GM12801 (cell line): ENCODE data around the gene DMBX1.

Source experiments
- CTCF ChIP-seq: IDR thresholded peaks from one replicate; pipeline ENCODE4 v1.5.1; 2011; ENCODE audit warnings: control low read depth; ENCODE audit not compliant: insufficient read length; ENCODE audit errors: extremely low read depth

The DMBX1 gene

GRCh38 chr1:46529031-46529630, 39.5 kb downstream of the DMBX1 start:
- no peak for TF ChIP-seq CTCF

GRCh38 chr1:46530311-46530710, 40.7 kb downstream of the DMBX1 start:
- TF ChIP-seq CTCF, result no peak

- TF ChIP-seq CTCF, result no peak
Observed at GRCh38 chr1:46530791-46531409, 41.3 kb downstream of the DMBX1 start.

GRCh38 chr1:46532095-46532494, 42.5 kb downstream of the DMBX1 start:
- TF ChIP-seq CTCF, result no peak

- TF ChIP-seq CTCF, result no peak
Observed at GRCh38 chr1:46532498-46533178, 43.0 kb downstream of the DMBX1 start.

GRCh38 chr1:46533179-46533864, 43.7 kb downstream of the DMBX1 start:
- TF ChIP-seq CTCF, result no peak

GRCh38 chr1:46535063-46535462, 45.4 kb downstream of the DMBX1 start:
- TF ChIP-seq CTCF, result no peak
